Measurements from ENCODE around the gene BRD9. TPM values are rescaled to one million over a fixed set of nuclear protein-coding genes. Genes with fewer than 3 reads are reported as not detected.

Gene BRD9
- total RNA-seq, 6 donors from 2014 or later: 37.5 to 160 (median 42.3) TPM

GRCh38 chr5:927172-928015 lies 34.8 kb upstream of the BRD9 start:
- Histone ChIP-seq H3K27me3 (peaks cover 0 to 7% (median 4%) of the 10 kb centered on the region in 4 donors), H3K4me1 (peaks cover 9 to 13% (median 11%) of the 10 kb centered on the region in 4 donors), H3K9me3 (no peaks in the 10 kb centered on the region), H3K27ac (peak overlapping the region; percentile 36 to 73 (median 56)), H3K36me3 (no peaks in the 10 kb centered on the region), H3K4me3 (peak overlapping the region in 3 of 4 donors; percentile 27 to 38 (median 32))
- TF ChIP-seq CTCF (IDR thresholded peaks at IDR 0.05) (peak in 3 of 6 experiments; percentile 1 to 21 (median 20)), POLR2AphosphoS5 (IDR thresholded peaks at IDR 0.05) (no peak), EP300 (IDR thresholded peaks at IDR 0.05) (no peak), POLR2A (IDR thresholded peaks at IDR 0.05) (no peak)
- no peak for DNase-seq
- WGBS, 2 donors: 83 to 87% methylated on average over 19 to 29 of the region's 30 CpGs
- no peak for ATAC-seq (ENCODE audit: low FRiP score in 2 of 2)

GRCh38 chr5:926417-927171 lies 34.0 kb upstream of the BRD9 start:
- ATAC-seq (ENCODE audit: low FRiP score in 2 of 2): peak; percentile 62 to 81

GRCh38 chr5:923281-923873 lies 30.8 kb upstream of the BRD9 start:
- Histone ChIP-seq H3K27ac (no peak overlapping the region), H3K4me1 (peaks cover 9 to 13% (median 11%) of the 10 kb centered on the region in 4 donors), H3K9me3 (no peaks in the 10 kb centered on the region), H3K36me3 (no peaks in the 10 kb centered on the region), H3K27me3 (peaks cover 0 to 7% (median 4%) of the 10 kb centered on the region in 4 donors), H3K4me3 (no peak overlapping the region)
- 17 to 26% methylated on average over 7 to 17 of the region's 17 CpGs for WGBS, 2 donors
- ATAC-seq (ENCODE audit: low FRiP score in 2 of 2) (peak; percentile 89 to 92), DNase-seq (peak; percentile 73 to 93)
- TF ChIP-seq POLR2A (IDR thresholded peaks at IDR 0.05) (no peak), EP300 (IDR thresholded peaks at IDR 0.05) (no peak), CTCF (IDR thresholded peaks at IDR 0.05) (peak; percentile 63 to 91 (median 82)), POLR2AphosphoS5 (IDR thresholded peaks at IDR 0.05) (no peak)

More at GRCh38 chr5:926417-927171, 34.0 kb upstream of the BRD9 start:
- peak in 1 of 2 donors; percentile 88 for DNase-seq
- no peaks in the 10 kb centered on the region for H3K36me3 ChIP-seq
- no peaks in the 10 kb centered on the region for H3K9me3 ChIP-seq
- peak overlapping the region; percentile 36 to 73 (median 56) for H3K27ac ChIP-seq
- peak; percentile 19 to 29 for TF ChIP-seq POLR2AphosphoS5 (IDR thresholded peaks at IDR 0.05)
- TF ChIP-seq EP300 (IDR thresholded peaks at IDR 0.05): no peak
- TF ChIP-seq POLR2A (IDR thresholded peaks at IDR 0.05): peak in 1 of 4 donors; percentile 23
- peak in 3 of 6 experiments; percentile 17 to 60 (median 56) for TF ChIP-seq CTCF (IDR thresholded peaks at IDR 0.05)
- H3K4me3 ChIP-seq: peak overlapping the region in 3 of 4 donors; percentile 27 to 38 (median 32)
- peaks cover 9 to 13% (median 11%) of the 10 kb centered on the region in 4 donors for H3K4me1 ChIP-seq
- 7 to 13% methylated on average over 32 to 58 of the region's 65 CpGs for WGBS, 2 donors
- peaks cover 0 to 7% (median 4%) of the 10 kb centered on the region in 4 donors for H3K27me3 ChIP-seq

- WGBS, 2 donors: 96 to 97% methylated on average over 4 to 17 of the region's 17 CpGs
- Histone ChIP-seq H3K36me3 (no peaks in the 10 kb centered on the region), H3K27me3 (peaks cover 0 to 7% (median 4%) of the 10 kb centered on the region in 4 donors), H3K27ac (no peak overlapping the region), H3K9me3 (no peaks in the 10 kb centered on the region), H3K4me1 (peaks cover 9 to 13% (median 11%) of the 10 kb centered on the region in 4 donors), H3K4me3 (no peak overlapping the region)
- TF ChIP-seq CTCF (IDR thresholded peaks at IDR 0.05) (no peak), POLR2A (IDR thresholded peaks at IDR 0.05) (no peak), EP300 (IDR thresholded peaks at IDR 0.05) (no peak), POLR2AphosphoS5 (IDR thresholded peaks at IDR 0.05) (no peak)
- ATAC-seq (ENCODE audit: low FRiP score in 2 of 2) (peak in 1 of 2 donors; percentile 35), DNase-seq (peak in 1 of 2 donors; percentile 51)
These were observed 30.1 kb upstream of the BRD9 start for GRCh38 chr5:922436-923280.
